Fibroblast of gingiva (primary cell): ENCODE data around the gene KRT16.
"Not testable (repeated sequence)": the region's sequence is repeated elsewhere in the genome, so short reads cannot be mapped to it uniquely, and the experiment has no call there.

Source experiments
- DNase-seq: peaks from one replicate; pipeline ENCODE4 v3.0.0-alpha.2; 2011; ENCODE audit warnings: low read depth

Gene KRT16

GRCh38 chr17:41615454-41615853 is 2.9 kb upstream of the KRT16 start:
- no peak for DNase-seq

GRCh38 chr17:41614767-41615166 is 2.2 kb upstream of the KRT16 start:
- not testable (repeated sequence) for DNase-seq

- no peak for DNase-seq
Observed at GRCh38 chr17:41614098-41614497, 1.5 kb upstream of the KRT16 start.

GRCh38 chr17:41613277-41614082 is 913 bp upstream of the KRT16 start:
- no peak for DNase-seq

- DNase-seq, result no peak
Observed at GRCh38 chr17:41610965-41611640, 1.5 kb downstream of the KRT16 start.

- DNase-seq, result not testable (repeated sequence)
Observed at GRCh38 chr17:41610061-41610517, 2.5 kb downstream of the KRT16 start.

GRCh38 chr17:41606930-41607329 is 5.6 kb downstream of the KRT16 start:
- not testable (repeated sequence) for DNase-seq

- no peak for DNase-seq
Observed at GRCh38 chr17:41602524-41602923, 10.0 kb downstream of the KRT16 start.

GRCh38 chr17:41600318-41600717 is 12.2 kb downstream of the KRT16 start:
- no peak for DNase-seq

- no peak for DNase-seq
Observed at GRCh38 chr17:41599680-41600079, 12.9 kb downstream of the KRT16 start.

- no peak for DNase-seq
Observed at GRCh38 chr17:41595585-41595984, 17.0 kb downstream of the KRT16 start.

GRCh38 chr17:41594363-41594915 is 18.1 kb downstream of the KRT16 start:
- no peak for DNase-seq

GRCh38 chr17:41593306-41593981 is 19.1 kb downstream of the KRT16 start:
- DNase-seq, result no peak

- DNase-seq, result no peak
Observed at GRCh38 chr17:41592601-41593305, 19.8 kb downstream of the KRT16 start.

GRCh38 chr17:41589301-41589700 is 23.3 kb downstream of the KRT16 start:
- no peak for DNase-seq

GRCh38 chr17:41588126-41588810 is 24.3 kb downstream of the KRT16 start:
- no peak for DNase-seq

GRCh38 chr17:41586863-41587495 is 25.6 kb downstream of the KRT16 start, which contains the start of gene KRT14:
TSS of gene KRT14 (minus strand) at chr17:41586895. CDS start at chr17:41586834, 61 bp downstream.
- no peak for DNase-seq

GRCh38 chr17:41585301-41586056 is 27.1 kb downstream of the KRT16 start:
- DNase-seq, result no peak

- not testable (repeated sequence) for DNase-seq
Observed at GRCh38 chr17:41584331-41584927, 28.1 kb downstream of the KRT16 start.
